ENCODE results near the gene HS3ST3A1. TPM values are rescaled to one million over a fixed set of nuclear protein-coding genes. Genes with fewer than 3 reads are reported as not detected.

HS3ST3A1 gene
- total and polyA plus RNA-seq, 2 experiments from 2014 or later = 5.4 to 24.1 TPM

GRCh38 chr17:13534946-13535345 is 66.8 kb downstream of the HS3ST3A1 start:
- H3K9me2 ChIP-seq (ENCODE audit: insufficient read depth) = 0 out of 2 replicates have a peak, but pooled peaks cover 7% of the 10 kb centered on the region
- H3K4me2 ChIP-seq = no peak overlapping the region
- H3K27ac Mint-ChIP-seq = no peak overlapping the region
- H2AFZ ChIP-seq = no peak overlapping the region
- TF ChIP-seq POLR2AphosphoS5 (IDR thresholded peaks at IDR 0.05; ENCODE audit: low read depth) (no peak), ZNF331 (CRISPR knock-in tag; IDR thresholded peaks at IDR 0.05; ENCODE audit: low read depth) (no peak), STAT1 (IDR thresholded peaks at IDR 0.05; ENCODE audit: unreplicated experiment) (no peak), NANOG (IDR thresholded peaks at IDR 0.05; ENCODE audit: borderline replicate concordance) (no peak)
- H3K79me2 ChIP-seq (replicated peaks; ENCODE audit: insufficient read depth) = no peaks in the 10 kb centered on the region
- no peaks in the 10 kb centered on the region for H3K27me3 ChIP-seq (ENCODE audit: insufficient read depth)
- no peaks in the 10 kb centered on the region; the same call in 2 of the 3 replicates for H3K9me3 Mint-ChIP-seq
- peaks cover 11% of the 10 kb centered on the region; the same call in 2 of the 3 replicates for H3K36me3 Mint-ChIP-seq (ENCODE audit: low read depth)
- H3K27me3 Mint-ChIP-seq (ENCODE audit: insufficient read depth, low read depth, poor library complexity) = no peaks in the 10 kb centered on the region
- H3K4me3 ChIP-seq = no peak overlapping the region
- ATAC-seq (no peak), DNase-seq (ENCODE audit: low spot score) (no peak)
- no peaks in the 10 kb centered on the region for H4K20me1 ChIP-seq (replicated peaks; ENCODE audit: insufficient read depth)
- peaks cover 16% of the 10 kb centered on the region for H3K4me1 Mint-ChIP-seq
- H3F3A ChIP-seq (replicated peaks; ENCODE audit: low read depth) = no peaks in the 10 kb centered on the region
- H3K4me3 Mint-ChIP-seq = no peak overlapping the region
- peaks cover 16% of the 10 kb centered on the region for H3K4me1 ChIP-seq (ENCODE audit: insufficient read depth)
- H3K27ac ChIP-seq (ENCODE audit: low read depth) = no peak overlapping the region
- H3K36me3 ChIP-seq (ENCODE audit: insufficient read depth) = peaks cover 9% of the 10 kb centered on the region; the same call in 1 of the 2 replicates

- Mint-ChIP-seq H3K4me3 (no peak overlapping the region), H3K27me3 (ENCODE audit: insufficient read depth, low read depth, poor library complexity) (peaks cover 4% of the 10 kb centered on the region), H3K9me3 (no peaks in the 10 kb centered on the region; the same call in 2 of the 3 replicates), H3K27ac (peak overlapping the region; percentile 30; the same call in 1 of the 2 replicates), H3K36me3 (ENCODE audit: low read depth) (no peaks in the 10 kb centered on the region; the same call in 2 of the 3 replicates), H3K4me1 (peaks cover 31% of the 10 kb centered on the region)
- Histone ChIP-seq H4K20me1 (replicated peaks; ENCODE audit: insufficient read depth) (no peaks in the 10 kb centered on the region), H3F3A (replicated peaks; ENCODE audit: low read depth) (no peaks in the 10 kb centered on the region), H3K4me1 (ENCODE audit: insufficient read depth) (peaks cover 16% of the 10 kb centered on the region; the same call in 1 of the 2 replicates), H3K27ac (ENCODE audit: low read depth) (no peak overlapping the region), H3K79me2 (replicated peaks; ENCODE audit: insufficient read depth) (no peaks in the 10 kb centered on the region; the same call in 1 of the 2 replicates), H2AFZ (no peak overlapping the region), H3K27me3 (ENCODE audit: insufficient read depth) (no peaks in the 10 kb centered on the region), H3K36me3 (ENCODE audit: insufficient read depth) (0 out of 2 replicates have a peak, but pooled peaks cover 2% of the 10 kb centered on the region), H3K4me2 (no peak overlapping the region), H3K9me2 (ENCODE audit: insufficient read depth) (0 out of 2 replicates have a peak, but pooled peaks cover 7% of the 10 kb centered on the region), H3K4me3 (no peak overlapping the region)
- DNase-seq (ENCODE audit: low spot score) (no peak), ATAC-seq (no peak)
- TF ChIP-seq STAT1 (IDR thresholded peaks at IDR 0.05; ENCODE audit: unreplicated experiment) = no peak
- TF ChIP-seq CREB1 (CRISPR knock-in tag; IDR thresholded peaks at IDR 0.05; ENCODE audit: low read depth) = no peak
- no peak for TF ChIP-seq EZH2 (IDR thresholded peaks at IDR 0.05; ENCODE audit: low read depth, unreplicated experiment)
- TF ChIP-seq REST (IDR thresholded peaks at IDR 0.05; ENCODE audit: unreplicated experiment) = no peak
- no peak for TF ChIP-seq NANOG (IDR thresholded peaks at IDR 0.05; ENCODE audit: borderline replicate concordance)
- no peak for TF ChIP-seq EZH2phosphoT487 (IDR thresholded peaks at IDR 0.05; ENCODE audit: unreplicated experiment)
- no peak for TF ChIP-seq ZNF331 (CRISPR knock-in tag; IDR thresholded peaks at IDR 0.05; ENCODE audit: low read depth)
- no peak for TF ChIP-seq ETS1 (IDR thresholded peaks at IDR 0.05)
- TF ChIP-seq ZNF462 (CRISPR knock-in tag; IDR thresholded peaks at IDR 0.05) = no peak
- no peak for TF ChIP-seq POLR2AphosphoS5 (IDR thresholded peaks at IDR 0.05; ENCODE audit: low read depth)
- TF ChIP-seq ZNF114 (CRISPR knock-in tag; IDR thresholded peaks at IDR 0.05) = no peak
These were observed 70.0 kb downstream of the HS3ST3A1 start for GRCh38 chr17:13531721-13532120.
